Measurements from ENCODE around the gene CYP4F8.

DNA sequence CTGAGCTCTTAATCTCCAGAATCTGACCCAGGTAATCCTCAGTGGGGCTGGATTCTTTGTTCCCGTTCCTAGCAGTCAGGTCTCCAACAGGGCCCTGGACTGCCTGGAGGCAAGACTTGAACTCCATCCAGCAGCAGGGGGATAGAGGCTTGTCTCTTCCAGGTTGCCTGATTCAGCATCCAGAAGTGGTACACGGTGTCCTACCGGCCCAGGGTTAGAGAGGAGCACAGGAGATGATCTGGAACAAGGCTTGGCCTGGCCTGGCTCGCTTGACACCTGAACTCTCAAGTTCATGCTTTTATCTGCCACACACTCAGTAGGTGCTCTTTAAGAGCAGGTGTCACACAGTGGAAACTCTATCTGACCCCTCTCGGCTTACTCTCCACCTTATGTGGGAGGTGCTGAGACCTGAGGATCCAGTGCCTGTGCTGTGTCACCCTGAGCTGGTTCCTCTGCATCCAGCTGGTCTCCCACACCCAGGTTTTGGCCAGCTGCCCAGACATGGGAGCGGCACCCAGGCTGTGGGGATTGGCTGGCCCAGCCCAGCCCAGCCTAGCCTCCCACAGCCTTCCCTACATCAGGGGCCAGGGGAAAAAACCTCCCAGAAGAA lies 25.4 kb downstream of the CYP4F8 start, which contains the start of gene CYP4F3:
- TF ChIP-seq, protein P1, sequence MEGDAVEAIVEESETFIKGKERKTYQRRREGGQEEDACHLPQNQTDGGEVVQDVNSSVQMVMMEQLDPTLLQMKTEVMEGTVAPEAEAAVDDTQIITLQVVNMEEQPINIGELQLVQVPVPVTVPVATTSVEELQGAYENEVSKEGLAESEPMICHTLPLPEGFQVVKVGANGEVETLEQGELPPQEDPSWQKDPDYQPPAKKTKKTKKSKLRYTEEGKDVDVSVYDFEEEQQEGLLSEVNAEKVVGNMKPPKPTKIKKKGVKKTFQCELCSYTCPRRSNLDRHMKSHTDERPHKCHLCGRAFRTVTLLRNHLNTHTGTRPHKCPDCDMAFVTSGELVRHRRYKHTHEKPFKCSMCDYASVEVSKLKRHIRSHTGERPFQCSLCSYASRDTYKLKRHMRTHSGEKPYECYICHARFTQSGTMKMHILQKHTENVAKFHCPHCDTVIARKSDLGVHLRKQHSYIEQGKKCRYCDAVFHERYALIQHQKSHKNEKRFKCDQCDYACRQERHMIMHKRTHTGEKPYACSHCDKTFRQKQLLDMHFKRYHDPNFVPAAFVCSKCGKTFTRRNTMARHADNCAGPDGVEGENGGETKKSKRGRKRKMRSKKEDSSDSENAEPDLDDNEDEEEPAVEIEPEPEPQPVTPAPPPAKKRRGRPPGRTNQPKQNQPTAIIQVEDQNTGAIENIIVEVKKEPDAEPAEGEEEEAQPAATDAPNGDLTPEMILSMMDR (IDR thresholded peaks at IDR 0.05), result peak in 1 of 6 experiments; percentile 4
- peak in 1 of 2 donors; percentile 51 for TF ChIP-seq POLR2A (IDR thresholded peaks at IDR 0.05)

All from Peyer's patch (tissue), 4 donors.